ENCODE measurements around the gene APOL1.
A peak's percentile ranks its signal among the peaks of the same experiment; 100 is the strongest.
"Not testable (repeated sequence)": the region's sequence is repeated elsewhere in the genome, so short reads cannot be mapped to it uniquely, and the experiment has no call there.

Gene APOL1, protein sequence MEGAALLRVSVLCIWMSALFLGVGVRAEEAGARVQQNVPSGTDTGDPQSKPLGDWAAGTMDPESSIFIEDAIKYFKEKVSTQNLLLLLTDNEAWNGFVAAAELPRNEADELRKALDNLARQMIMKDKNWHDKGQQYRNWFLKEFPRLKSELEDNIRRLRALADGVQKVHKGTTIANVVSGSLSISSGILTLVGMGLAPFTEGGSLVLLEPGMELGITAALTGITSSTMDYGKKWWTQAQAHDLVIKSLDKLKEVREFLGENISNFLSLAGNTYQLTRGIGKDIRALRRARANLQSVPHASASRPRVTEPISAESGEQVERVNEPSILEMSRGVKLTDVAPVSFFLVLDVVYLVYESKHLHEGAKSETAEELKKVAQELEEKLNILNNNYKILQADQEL

DNA sequence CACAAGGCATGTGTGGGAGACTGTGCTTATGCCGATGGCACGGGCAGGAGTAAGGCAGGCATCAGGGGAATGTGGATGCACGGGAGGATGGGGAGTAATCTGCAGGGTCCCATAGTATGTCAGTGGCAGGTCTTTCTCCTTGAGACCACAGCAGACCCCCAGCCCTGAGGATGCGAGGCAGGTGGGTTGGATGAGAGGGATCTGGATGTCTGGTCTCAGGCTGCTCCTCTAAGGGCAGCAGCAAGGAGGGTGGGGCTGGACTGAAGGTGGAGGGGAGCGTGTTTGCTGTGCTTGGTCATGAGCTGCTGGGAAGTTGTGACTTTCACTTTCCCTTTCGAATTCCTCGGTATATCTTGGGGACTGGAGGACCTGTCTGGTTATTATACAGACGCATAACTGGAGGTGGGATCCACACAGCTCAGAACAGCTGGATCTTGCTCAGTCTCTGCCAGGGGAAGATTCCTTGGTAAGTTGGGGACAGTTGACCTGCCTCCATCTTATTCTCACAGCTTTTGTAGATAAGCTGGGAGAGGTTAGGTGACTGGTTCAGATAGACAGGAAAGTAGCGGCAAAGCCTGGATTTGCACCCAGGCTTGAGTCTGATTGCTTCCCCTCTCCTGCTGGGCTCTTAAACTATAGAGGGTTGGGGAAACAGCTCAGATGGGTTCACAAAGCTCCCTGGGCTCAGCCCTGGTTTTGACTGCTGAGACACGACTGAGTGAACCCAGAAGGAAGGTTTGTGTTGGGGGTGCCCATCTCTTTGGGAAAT lies at the start of gene APOL1:
Gene APOL1, plus strand, starts transcription at position 380 of the 769 bp plus-strand sequence. CDS start 1,823 bp downstream, outside the sequence.
- DNase-seq (ENCODE audit: low read depth in 3 of 3) = peak in 2 of 3 experiments; percentile 33 to 40

- not testable (repeated sequence) for DNase-seq (ENCODE audit: low read depth in 3 of 3)
These were observed 49.5 kb upstream of the APOL1 start for GRCh38 chr22:36203441-36203840.

DNA sequence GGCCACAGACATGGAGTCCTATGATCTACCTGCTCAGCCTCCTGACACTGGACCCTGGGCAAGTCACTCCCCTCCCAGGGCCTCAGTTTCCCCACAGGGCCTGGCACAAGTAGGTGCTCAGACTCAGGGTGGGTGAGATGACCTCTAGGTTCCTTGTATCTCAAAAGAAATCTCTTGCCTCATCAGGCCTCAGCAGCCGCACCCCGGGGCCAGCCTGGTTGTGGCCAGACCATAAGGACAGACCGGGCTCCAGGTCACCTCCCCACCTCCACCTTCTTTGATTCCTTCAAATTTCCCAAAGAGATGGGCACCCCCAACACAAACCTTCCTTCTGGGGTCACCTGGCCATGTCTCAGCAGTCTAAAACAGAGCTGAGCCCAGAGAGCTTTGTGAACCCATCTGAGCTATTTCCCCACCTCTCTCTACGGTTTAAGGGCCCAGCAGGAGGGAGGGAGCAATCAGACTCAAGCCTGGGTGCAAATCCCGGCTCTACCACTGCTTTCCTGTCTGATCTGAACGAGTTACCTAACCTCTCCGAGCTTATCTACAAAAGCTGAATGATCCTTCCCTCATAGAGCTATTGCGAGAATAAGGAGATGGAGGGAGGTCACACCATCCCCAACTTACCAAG lies 48.8 kb upstream of the APOL1 start:
- DNase-seq (ENCODE audit: low read depth in 3 of 3) = no peak

DNA sequence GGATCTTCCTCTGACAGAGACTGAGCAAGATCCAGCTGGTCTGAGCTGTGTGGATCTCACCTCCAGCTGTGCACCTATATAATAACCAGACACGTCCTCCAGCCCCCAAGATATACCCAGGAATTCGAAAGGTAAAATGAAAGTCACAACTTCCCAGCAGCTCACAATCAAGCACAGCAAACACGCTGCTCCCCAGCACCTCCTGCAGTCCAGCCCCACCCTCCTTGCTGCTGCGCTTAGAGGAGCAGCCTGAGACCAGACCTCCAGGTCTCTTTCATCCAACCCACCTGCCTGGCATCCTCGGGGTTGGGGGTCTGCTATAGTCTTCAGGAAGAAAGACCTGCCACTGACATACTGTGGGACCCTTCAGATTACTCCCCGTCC lies 48.3 kb upstream of the APOL1 start:
- DNase-seq (ENCODE audit: low read depth in 3 of 3) = no peak

- DNase-seq (ENCODE audit: low read depth in 3 of 3) = not testable (repeated sequence)
These were observed 47.4 kb upstream of the APOL1 start for GRCh38 chr22:36205573-36205972.

DNA sequence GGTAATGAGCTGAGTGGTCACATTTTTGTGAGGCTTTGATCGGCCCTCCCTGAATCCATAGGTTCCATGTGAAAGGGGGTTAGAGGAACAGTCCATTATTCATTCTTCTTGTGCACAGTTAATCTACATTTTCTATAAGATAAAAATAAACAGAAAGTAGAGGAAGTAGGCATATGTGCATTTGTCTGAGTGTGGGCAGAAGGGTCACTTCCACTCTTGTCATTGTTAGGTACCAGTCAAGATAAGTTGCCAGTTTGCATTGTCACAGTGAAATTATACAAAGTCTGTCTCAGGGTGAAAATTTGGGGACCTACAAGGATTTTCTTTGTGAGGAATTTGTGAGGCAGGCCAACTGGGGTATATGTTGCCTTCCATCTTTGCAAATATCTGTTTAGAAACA lies 46.7 kb upstream of the APOL1 start:
- DNase-seq (ENCODE audit: low read depth in 3 of 3) = no peak

DNA sequence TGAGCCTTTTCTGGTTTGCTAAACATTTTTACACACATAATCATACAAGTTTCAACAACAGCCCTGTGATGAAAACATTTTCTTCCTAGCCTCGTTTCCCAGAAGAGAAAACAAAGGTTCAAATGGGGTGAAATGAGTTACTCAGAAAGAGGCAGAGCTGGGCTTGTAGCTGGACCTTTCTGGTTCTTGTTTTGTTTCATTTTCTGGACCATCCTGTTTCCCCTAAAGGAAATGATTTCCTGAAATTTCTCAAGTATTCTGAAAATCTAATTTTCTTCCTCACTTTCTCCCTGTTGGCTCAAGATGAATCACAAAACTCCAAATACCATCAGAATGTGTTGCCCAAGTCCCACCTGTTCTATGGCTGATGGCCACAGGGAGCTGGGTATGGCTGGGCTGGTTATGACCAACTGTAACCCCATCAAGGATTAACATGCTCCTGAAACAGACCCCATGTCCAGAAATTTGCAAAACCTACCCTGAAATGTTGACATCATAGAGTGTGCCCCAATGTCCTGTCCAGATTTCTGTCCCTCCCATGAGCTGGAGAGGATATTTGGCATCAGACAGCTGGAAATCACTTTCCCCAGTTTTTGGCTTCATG lies 44.7 kb upstream of the APOL1 start:
- DNase-seq (ENCODE audit: low read depth in 3 of 3) = no peak

DNA sequence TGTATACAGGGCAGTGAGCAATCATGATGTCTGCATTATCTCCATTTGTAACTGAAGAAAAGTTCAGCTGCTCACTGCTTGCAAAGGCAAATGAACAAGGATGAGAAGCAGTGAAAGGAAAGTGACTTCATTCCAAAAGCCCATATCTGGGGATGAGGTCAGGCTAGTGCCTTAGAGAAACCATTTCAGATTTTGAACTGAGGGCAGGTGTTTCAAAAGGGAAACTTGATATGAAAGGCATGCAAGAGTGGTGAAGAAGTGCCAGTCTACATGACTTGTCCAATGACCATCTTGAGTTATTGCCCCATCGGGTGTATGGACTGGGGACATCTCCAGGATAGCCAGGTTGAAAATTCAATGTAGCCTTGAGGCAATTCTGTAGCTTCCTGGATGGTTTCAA lies 44.0 kb upstream of the APOL1 start:
- DNase-seq (ENCODE audit: low read depth in 3 of 3) = no peak

- DNase-seq (ENCODE audit: low read depth in 3 of 3) = not testable (repeated sequence)
These were observed 43.4 kb upstream of the APOL1 start for GRCh38 chr22:36209488-36209908.

- no peak for DNase-seq (ENCODE audit: low read depth in 3 of 3)
These were observed 42.7 kb upstream of the APOL1 start for GRCh38 chr22:36210224-36210623.

DNA sequence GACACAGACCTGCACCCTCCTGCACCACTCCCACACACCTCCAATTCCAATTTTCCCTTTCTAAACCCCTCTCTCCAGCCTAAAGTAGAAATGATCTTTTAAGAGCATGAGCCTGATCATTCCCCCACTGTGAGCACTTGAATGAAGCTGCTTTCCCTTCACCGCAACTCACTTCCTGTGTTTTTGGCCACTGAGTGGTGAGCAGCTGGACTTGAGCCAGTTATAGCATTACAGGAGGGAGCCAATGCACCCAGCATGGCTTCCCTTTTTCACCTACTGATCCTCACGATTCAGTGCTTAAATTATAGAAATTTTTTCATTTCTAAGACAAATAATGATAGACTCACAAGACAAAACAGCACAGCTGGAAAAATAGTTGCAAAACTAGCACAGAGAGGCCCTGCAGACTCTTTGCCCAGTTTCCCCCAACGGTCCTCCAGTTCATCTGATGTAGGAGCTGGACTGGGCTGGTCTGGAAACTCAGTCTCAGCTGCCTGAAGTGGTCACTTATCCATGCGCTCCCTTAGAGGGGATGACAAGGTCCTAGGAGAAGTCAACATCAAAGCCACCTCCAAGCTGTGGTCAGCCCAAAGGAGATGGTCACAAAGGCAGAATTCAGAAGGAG lies 41.6 kb upstream of the APOL1 start:
- DNase-seq (ENCODE audit: low read depth in 3 of 3) = no peak

GRCh38 chr22:36212901-36213300 lies 40.0 kb upstream of the APOL1 start:
- no peak for DNase-seq (ENCODE audit: low read depth in 3 of 3)

DNA sequence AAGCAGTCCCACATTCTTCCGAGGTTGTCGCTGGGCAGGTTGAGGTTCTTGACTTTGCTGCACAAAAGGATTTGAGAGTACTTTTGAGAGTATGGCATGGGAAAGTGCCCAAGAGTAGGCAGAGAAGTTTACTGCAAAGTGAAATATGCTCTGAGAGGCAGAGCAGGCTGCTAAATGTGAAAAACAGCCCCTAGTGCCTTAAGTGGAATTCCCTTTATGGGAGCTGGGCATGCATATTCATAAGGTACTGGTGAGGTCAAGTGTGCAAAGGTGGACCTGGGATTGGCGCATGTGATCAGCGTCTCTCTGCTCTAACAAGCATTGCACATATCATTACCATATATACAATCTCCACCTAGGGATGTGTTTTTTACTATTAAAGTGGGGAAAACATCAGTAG lies 39.3 kb upstream of the APOL1 start:
- no peak for DNase-seq (ENCODE audit: low read depth in 3 of 3)

DNA sequence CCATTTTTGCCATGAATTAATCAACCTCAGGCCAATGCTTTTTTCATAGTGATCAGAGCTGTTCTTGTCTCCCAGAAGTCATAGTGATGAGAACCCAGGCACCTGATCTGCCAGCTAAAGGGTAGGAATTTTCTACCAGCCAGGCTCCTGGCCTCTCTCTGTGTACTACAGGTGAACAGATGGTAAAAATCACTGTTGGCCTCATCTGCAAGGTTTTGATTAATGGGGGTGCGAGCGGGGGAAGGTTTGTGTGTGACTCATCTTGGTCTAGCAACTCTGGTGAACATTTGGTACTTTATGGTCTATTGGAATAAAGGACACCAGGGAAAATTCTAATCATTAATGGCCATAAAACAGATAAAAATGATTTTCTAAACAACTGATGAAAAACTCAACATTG lies 37.0 kb upstream of the APOL1 start:
- DNase-seq (ENCODE audit: low read depth in 3 of 3) = no peak

GRCh38 chr22:36218648-36219193 lies 34.2 kb upstream of the APOL1 start:
- no peak for DNase-seq (ENCODE audit: low read depth in 3 of 3)

DNA sequence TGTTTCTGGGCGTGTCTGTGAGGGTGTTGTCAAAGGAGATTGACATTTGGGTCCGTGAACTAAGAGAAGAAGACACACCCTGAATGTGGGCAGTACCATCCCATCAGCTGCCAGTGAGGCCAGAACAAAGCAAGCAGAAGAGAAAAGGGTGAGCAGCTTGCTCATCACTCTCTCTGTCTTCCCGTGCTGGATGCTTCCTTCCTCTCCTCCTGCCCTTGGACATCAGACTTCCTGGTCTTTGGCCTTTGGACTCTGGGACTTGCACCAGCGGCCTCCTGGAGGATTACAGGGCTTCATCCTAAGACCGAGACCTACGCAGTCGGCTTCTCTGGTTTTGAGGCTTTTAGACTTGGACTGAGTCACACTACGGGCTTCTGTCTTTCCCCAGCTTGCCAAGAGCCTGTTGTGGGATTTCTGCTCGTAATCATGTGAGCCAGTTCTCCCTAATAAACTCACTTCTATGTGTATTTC lies 32.4 kb upstream of the APOL1 start:
- no peak for DNase-seq (ENCODE audit: low read depth in 3 of 3)

DNA sequence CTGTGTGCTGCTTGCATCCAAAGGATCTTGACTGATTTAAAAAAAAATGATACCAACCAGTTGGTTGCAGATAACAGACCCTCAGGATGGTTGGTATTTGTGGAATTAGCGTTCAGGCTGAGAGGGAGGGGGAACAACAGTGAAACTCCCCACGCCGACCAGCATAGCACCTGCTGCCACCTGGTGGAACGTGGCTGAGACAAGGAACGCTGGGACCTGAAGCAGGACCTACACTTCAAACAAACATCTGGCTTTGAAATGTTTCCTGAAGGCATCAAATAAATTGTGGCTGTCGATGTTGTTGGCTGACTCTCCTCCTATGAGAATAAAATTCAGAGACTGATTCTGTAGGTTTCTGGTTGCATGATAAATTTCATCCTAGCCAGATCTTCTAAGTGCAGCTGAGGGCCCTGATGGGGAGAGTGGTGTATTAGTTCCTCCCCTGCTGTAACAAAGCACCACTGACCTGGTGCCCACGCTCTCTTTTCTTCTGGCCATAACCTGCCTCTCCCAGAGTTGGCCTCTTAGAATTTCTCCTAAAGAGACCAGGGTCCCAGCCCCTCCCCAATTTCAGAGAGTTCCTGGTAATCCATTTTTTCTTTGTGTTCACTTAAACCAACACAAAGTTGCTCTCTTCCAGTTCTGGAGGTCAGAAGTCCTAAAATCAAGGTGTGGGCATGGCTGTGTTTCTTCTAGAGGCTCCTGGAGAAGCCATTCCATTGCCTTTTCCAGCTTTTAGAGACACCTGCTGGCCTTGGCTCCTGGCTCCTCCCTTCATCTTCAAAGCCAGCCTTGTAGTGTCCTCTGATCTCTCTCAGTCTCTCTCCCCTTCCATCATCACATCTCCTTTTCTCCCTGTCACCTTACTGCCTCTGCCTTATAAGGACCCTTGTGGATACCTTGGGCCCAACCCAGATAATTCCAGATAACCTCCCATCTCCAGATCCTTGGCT lies 30.9 kb upstream of the APOL1 start:
- DNase-seq (ENCODE audit: low read depth in 3 of 3) = no peak

- DNase-seq (ENCODE audit: low read depth in 3 of 3) = no peak
These were observed 30.0 kb upstream of the APOL1 start for GRCh38 chr22:36222887-36223450.

GRCh38 chr22:36223504-36223903 lies 29.4 kb upstream of the APOL1 start:
- DNase-seq (ENCODE audit: low read depth in 3 of 3) = no peak

DNA sequence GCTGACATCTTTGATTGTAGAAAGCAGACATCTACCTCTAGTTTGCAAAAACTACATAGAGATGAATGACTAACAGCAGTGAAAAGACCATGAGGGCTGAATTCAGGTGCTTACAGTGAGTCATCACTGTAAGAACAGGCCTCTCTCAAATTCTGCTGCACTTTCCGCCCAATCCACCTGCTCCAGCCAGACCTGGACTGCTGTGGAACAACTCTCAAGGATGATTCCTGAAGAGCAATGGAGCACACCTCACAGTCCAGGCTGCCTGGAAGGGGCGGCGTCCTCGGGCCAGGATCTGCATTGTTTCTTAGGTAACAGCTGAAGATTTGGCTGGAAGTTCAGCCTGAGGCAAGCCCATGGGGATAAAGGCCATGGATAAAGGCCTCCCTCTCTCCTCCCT lies 28.7 kb upstream of the APOL1 start:
- no peak for DNase-seq (ENCODE audit: low read depth in 3 of 3)

Measured in stimulated activated CD4-positive, alpha-beta T cell treated with anti-CD3 and anti-CD28 coated beads, TNF-alpha, amount 100 ng/mL, for 4 hours (primary cell).